Hepatocyte (in vitro differentiated cells): Measurements from ENCODE around the gene IKBKE. TPM values are rescaled to one million over a fixed set of nuclear protein-coding genes. Genes with fewer than 3 reads are reported as not detected.

Source experiments
- DNase-seq: peaks from one replicate; pipeline ENCODE4 v3.0.0-alpha.2; 2016; ENCODE audit warnings: low spot score
- H2AFZ ChIP-seq: fragments of 200-600 bp; sonication (generic); 2 replicates; pipeline ENCODE4 v1.6.0; 2016; ENCODE audit warnings: antibody characterized with exemption, mild to moderate bottlenecking
- H3K27ac ChIP-seq: fragments of 200-600 bp; sonication (generic); 2 replicates; pipeline ENCODE4 v1.5.1; 2016; ENCODE audit warnings: mild to moderate bottlenecking
- H3K27me3 ChIP-seq: fragments of 200-600 bp; sonication (generic); 2 replicates; pipeline ENCODE4 v1.6.1; 2016
- H3K36me3 ChIP-seq: fragments of 200-600 bp; sonication (generic); replicated peaks from 2 replicates; pipeline ENCODE4 v1.5.1; 2016; ENCODE audit warnings: low read depth; ENCODE audit not compliant: insufficient read depth
- H3K4me1 ChIP-seq: fragments of 200-600 bp; sonication (generic); 2 replicates; pipeline ENCODE4 v1.5.1; 2016; ENCODE audit warnings: mild to moderate bottlenecking, moderate library complexity; ENCODE audit not compliant: insufficient read depth
- H3K4me2 ChIP-seq: fragments of 200-600 bp; sonication (generic); 2 replicates; pipeline ENCODE4 v1.6.0; 2016
- H3K4me3 ChIP-seq: fragments of 200-600 bp; sonication (generic); 2 replicates; pipeline ENCODE4 v1.5.1; 2016; ENCODE audit warnings: mild to moderate bottlenecking
- H3K79me2 ChIP-seq: fragments of 200-600 bp; sonication (generic); 2 replicates; pipeline ENCODE4 v1.6.0; 2017; ENCODE audit warnings: mild to moderate bottlenecking
- H3K9me2 ChIP-seq: fragments of 200-600 bp; sonication (generic); replicated peaks from 2 replicates; pipeline ENCODE4 v1.6.0; 2017; ENCODE audit warnings: mild to moderate bottlenecking; ENCODE audit not compliant: insufficient read depth
- H3K9me3 ChIP-seq: fragments of 200-600 bp; sonication (generic); 2 replicates; pipeline ENCODE4 v1.5.1; 2016; ENCODE audit warnings: low read depth, mild to moderate bottlenecking
- H4K20me1 ChIP-seq: fragments of 200-600 bp; sonication (generic); 2 replicates; pipeline ENCODE4 v1.6.0; 2016; ENCODE audit warnings: mild to moderate bottlenecking; ENCODE audit not compliant: insufficient read depth, poor library complexity, severe bottlenecking
- CTCF ChIP-seq: fragments of 200-600 bp; sonication (generic); IDR thresholded peaks from 2 replicates; pipeline ENCODE4 v1.5.1; 2016; ENCODE audit warnings: antibody characterized with exemption, mild to moderate bottlenecking; ENCODE audit not compliant: poor library complexity
- EZH2 ChIP-seq: fragments of 200-600 bp; sonication (generic); IDR thresholded peaks from 2 replicates; pipeline ENCODE4 v1.6.1; 2016; ENCODE audit warnings: antibody characterized with exemption, mild to moderate bottlenecking, borderline replicate concordance
- EZH2phosphoT487 ChIP-seq: fragments of 200-600 bp; sonication (generic); IDR thresholded peaks from one replicate; pipeline ENCODE4 v1.6.1; 2018; ENCODE audit warnings: antibody characterized with exemption, mild to moderate bottlenecking, low read depth, moderate library complexity; ENCODE audit not compliant: unreplicated experiment, severe bottlenecking
- WGBS: methylation state at CpG from one replicate; pipeline ENCODE4 v1.1.6; 2016; ENCODE audit warnings: low lambda C conversion rate; ENCODE audit errors: missing lambda C conversion rate; 5-methylcytosine and 5-hydroxymethylcytosine counted together
- polyA plus RNA-seq: library from polyadenylated mRNA; unstranded; fragments of >200 nt; fragmentation: Nextera tagmentation; extraction: Ambion mirVana; gene quantifications from 2 replicates; pipeline ENCODE4 v1.2.1, GENCODE V29; 2016
- total RNA-seq: library from RNA; depleted of rRNA; stranded (reverse); fragments of >200 nt; gene quantifications from 2 replicates; pipeline ENCODE4 v1.2.3, GENCODE V29; 2014

The IKBKE gene
- total and polyA plus RNA-seq, 2 experiments from 2014 or later: 5.9 to 6.4 TPM

- H3K4me2 ChIP-seq: no peak overlapping the region
- H3K36me3 ChIP-seq: no peaks in the 10 kb centered on the region
- H3K9me3 ChIP-seq: no peaks in the 10 kb centered on the region
- no peaks in the 10 kb centered on the region for H3K79me2 ChIP-seq
- H3K4me1 ChIP-seq: peaks cover 10% of the 10 kb centered on the region
- H4K20me1 ChIP-seq: no peaks in the 10 kb centered on the region
- H3K4me3 ChIP-seq: no peak overlapping the region
- no peak overlapping the region for H3K27ac ChIP-seq
- no peak overlapping the region for H2AFZ ChIP-seq
- H3K9me2 ChIP-seq: no peaks in the 10 kb centered on the region
- no peaks in the 10 kb centered on the region for H3K27me3 ChIP-seq
- DNase-seq: no peak
- TF ChIP-seq EZH2phosphoT487: no peak
- TF ChIP-seq EZH2: no peak
- TF ChIP-seq CTCF: no peak
- 84% methylated on average over 11 of the region's 11 CpGs for WGBS
Observed at GRCh38 chr1:206456577-206457370, 13.5 kb upstream of the IKBKE start.

- DNase-seq: no peak
- no peak for TF ChIP-seq EZH2phosphoT487
- no peak for TF ChIP-seq CTCF
- TF ChIP-seq EZH2: no peak
- Histone ChIP-seq H3K4me3 (no peak overlapping the region), H3K36me3 (no peaks in the 10 kb centered on the region), H3K4me1 (peaks cover 6% of the 10 kb centered on the region), H4K20me1 (no peaks in the 10 kb centered on the region), H2AFZ (no peak overlapping the region), H3K4me2 (no peak overlapping the region), H3K27ac (no peak overlapping the region), H3K27me3 (no peaks in the 10 kb centered on the region), H3K79me2 (no peaks in the 10 kb centered on the region), H3K9me2 (no peaks in the 10 kb centered on the region), H3K9me3 (no peaks in the 10 kb centered on the region)
- 88% methylated on average over 6 of the region's 6 CpGs for WGBS
Observed at GRCh38 chr1:206457408-206458120, 12.7 kb upstream of the IKBKE start.

GRCh38 chr1:206459703-206460102 lies 10.6 kb upstream of the IKBKE start:
- DNase-seq: no peak
- whole genome bisulfite sequencing: 96% methylated on average over 4 of the region's 4 CpGs
- Histone ChIP-seq H3K4me1 (peaks cover 6% of the 10 kb centered on the region), H4K20me1 (no peaks in the 10 kb centered on the region), H3K36me3 (no peaks in the 10 kb centered on the region), H3K4me3 (no peak overlapping the region), H3K4me2 (no peak overlapping the region), H3K9me3 (no peaks in the 10 kb centered on the region), H2AFZ (no peak overlapping the region), H3K27ac (no peak overlapping the region), H3K27me3 (no peaks in the 10 kb centered on the region), H3K79me2 (no peaks in the 10 kb centered on the region), H3K9me2 (no peaks in the 10 kb centered on the region)
- TF ChIP-seq EZH2phosphoT487: no peak
- no peak for TF ChIP-seq CTCF
- no peak for TF ChIP-seq EZH2
